Occipital lobe (tissue), 2 donors: ENCODE results near the gene HSFX1. TPM values are rescaled to one million over a fixed set of nuclear protein-coding genes. Genes with fewer than 3 reads are reported as not detected.
"Not testable (repeated sequence)": the region's sequence is repeated elsewhere in the genome, so short reads cannot be mapped to it uniquely, and the experiment has no call there.

Experiments
- DNase-seq: peaks from one replicate; lab custom pipeline; 2025; lab: John Stamatoyannopoulos, UW
- total RNA-seq: library from RNA; depleted of rRNA; stranded (reverse); fragments of >200 nt; gene quantifications from one replicate; pipeline ENCODE4 v1.2.3, GENCODE V29; 2014

Gene HSFX1
- 1.7 TPM for total RNA-seq

GRCh38 chrX:149773768-149774167, at the start of gene HSFX1:
Gene HSFX1, plus strand, starts transcription at chrX:149774068. Its CDS starts 614 bp downstream, at chrX:149774682.
- DNase-seq, result not testable (repeated sequence)

GRCh38 chrX:149727308-149727707, 46.6 kb upstream of the HSFX1 start:
- DNase-seq, result not testable (repeated sequence)

- not testable (repeated sequence) for DNase-seq
Observed at GRCh38 chrX:149742269-149742668, 31.6 kb upstream of the HSFX1 start.

- DNase-seq, result not testable (repeated sequence)
Observed at GRCh38 chrX:149746390-149747007, 27.4 kb upstream of the HSFX1 start.

- no peak for DNase-seq
Observed at GRCh38 chrX:149757206-149758067, 16.4 kb upstream of the HSFX1 start.

- no peak for DNase-seq
Observed at GRCh38 chrX:149758068-149758714, 15.7 kb upstream of the HSFX1 start.

- not testable (repeated sequence) for DNase-seq
Observed at GRCh38 chrX:149758715-149759078, 15.2 kb upstream of the HSFX1 start.

GRCh38 chrX:149759824-149760223, 14.0 kb upstream of the HSFX1 start:
- DNase-seq, result no peak

- no peak for DNase-seq
Observed at GRCh38 chrX:149760965-149761364, 12.9 kb upstream of the HSFX1 start.

- DNase-seq, result not testable (repeated sequence)
Observed at GRCh38 chrX:149761858-149762674, 11.8 kb upstream of the HSFX1 start.

GRCh38 chrX:149762696-149763614, 10.9 kb upstream of the HSFX1 start:
- no peak for DNase-seq

- DNase-seq, result not testable (repeated sequence)
Observed at GRCh38 chrX:149770344-149770743, 3.5 kb upstream of the HSFX1 start.

GRCh38 chrX:149773026-149773425, 842 bp upstream of the HSFX1 start:
- not testable (repeated sequence) for DNase-seq

- not testable (repeated sequence) for DNase-seq
Observed at GRCh38 chrX:149777999-149778398, 4.1 kb downstream of the HSFX1 start.

- DNase-seq, result not testable (repeated sequence)
Observed at GRCh38 chrX:149781727-149782126, 7.9 kb downstream of the HSFX1 start, which contains the start of gene MAGEA9. Gene MAGEA9, plus strand, starts transcription at chrX:149781930. Its CDS starts 4,281 bp downstream, at chrX:149786211.

GRCh38 chrX:149795531-149795930, 21.7 kb downstream of the HSFX1 start:
- not testable (repeated sequence) for DNase-seq

- no peak for DNase-seq
Observed at GRCh38 chrX:149799095-149799714, 25.3 kb downstream of the HSFX1 start.

- DNase-seq, result no peak
Observed at GRCh38 chrX:149799938-149800337, 26.1 kb downstream of the HSFX1 start.

- DNase-seq, result no peak
Observed at GRCh38 chrX:149803458-149804062, 29.7 kb downstream of the HSFX1 start.
